GM11168 (cell line): ENCODE data around the gene LETM1.

Source experiments
- in situ Hi-C: fragments of 300-500 bp; cut with MboI; formaldehyde crosslinking; loops from one replicate; pipeline ENCODE4 v1.12.0; 2022; ENCODE audit warnings: low sequenced_read_pairs; ENCODE audit not compliant: unreplicated experiment

LETM1 gene

GRCh38 chr4:1873776-1874175 is 17.8 kb upstream of the LETM1 start:
- in situ Hi-C loops: no loop called here

GRCh38 chr4:1873291-1873690 is 17.3 kb upstream of the LETM1 start:
- in situ Hi-C loops: no loop called here

GRCh38 chr4:1872870-1873269 is 16.9 kb upstream of the LETM1 start:
- in situ Hi-C loops: no loop called here

GRCh38 chr4:1871471-1872021 is 15.6 kb upstream of the LETM1 start:
- in situ Hi-C loops: no loop called here

- in situ Hi-C loops: no loop called here
Measured at GRCh38 chr4:1870578-1871443, 14.9 kb upstream of the LETM1 start, which contains the start of gene NSD2. NSD2 (plus strand) TSS chr4:1871393; CDS start chr4:1900655, 29,262 bp downstream.

- in situ Hi-C loops: no loop called here
Measured at GRCh38 chr4:1870328-1870577, 14.3 kb upstream of the LETM1 start.

- in situ Hi-C loops: no loop called here
Measured at GRCh38 chr4:1869530-1870327, 13.8 kb upstream of the LETM1 start.

- in situ Hi-C loops: no loop called here
Measured at GRCh38 chr4:1868912-1869311, 13.0 kb upstream of the LETM1 start.

GRCh38 chr4:1868293-1868692 is 12.3 kb upstream of the LETM1 start:
- in situ Hi-C loops: no loop called here

- in situ Hi-C loops: no loop called here
Measured at GRCh38 chr4:1866189-1866661, 10.3 kb upstream of the LETM1 start.

GRCh38 chr4:1864076-1865008 is 8.4 kb upstream of the LETM1 start:
- in situ Hi-C loops: no loop called here

GRCh38 chr4:1863297-1864033 is 7.5 kb upstream of the LETM1 start:
- in situ Hi-C loops: no loop called here

GRCh38 chr4:1862961-1863296 is 7.0 kb upstream of the LETM1 start:
- in situ Hi-C loops: no loop called here

- in situ Hi-C loops: no loop called here
Measured at GRCh38 chr4:1862055-1862911, 6.3 kb upstream of the LETM1 start.

- in situ Hi-C loops: no loop called here
Measured at GRCh38 chr4:1859389-1859753, 3.4 kb upstream of the LETM1 start.

GRCh38 chr4:1857931-1858330 is 2.0 kb upstream of the LETM1 start:
- in situ Hi-C loops: no loop called here

- in situ Hi-C loops: no loop called here
Measured at GRCh38 chr4:1856943-1857699, 1.2 kb upstream of the LETM1 start.
